GM10248 (cell line): Measurements from ENCODE around the gene ST7.
"Not testable (repeated sequence)": the region's sequence is repeated elsewhere in the genome, so short reads cannot be mapped to it uniquely, and the experiment has no call there.

Experiments used
- CTCF ChIA-PET: fragments of 300-600 bp; sonication (Branson Sonifier 250); formaldehyde crosslinking; extraction: SDS; loops from one replicate; lab custom pipeline; 2021; ENCODE audit warnings: antibody characterized with exemption; lab: Yijun Ruan, JAX
- POLR2A ChIA-PET: fragments of 350-650 bp; sonication (Branson Sonifier 250); formaldehyde crosslinking; extraction: SDS; loops from one replicate; lab custom pipeline; 2020; ENCODE audit warnings: antibody characterized with exemption; lab: Yijun Ruan, JAX
- DNase-seq: peaks from one replicate; pipeline ENCODE4 v3.0.0; 2012; ENCODE audit errors: extremely low spot score
- CTCF ChIP-seq: IDR thresholded peaks from 2 replicates; pipeline ENCODE4 v1.5.1; 2012; ENCODE audit warnings: mild to moderate bottlenecking, low read depth; ENCODE audit errors: extremely low read depth, missing control alignments, control extremely low read depth

The ST7 gene

GRCh38 chr7:116955340-116955739 is 2.0 kb downstream of the ST7 start:
- ChIA-PET CTCF (no interaction called here), POLR2A (no interaction called here)
- no peak for TF ChIP-seq CTCF
- no peak for DNase-seq

- no peak for TF ChIP-seq CTCF
- DNase-seq, result peak; percentile 64
- CTCF ChIA-PET, result interaction anchor here (1.0 to 2.7 kb wide), 10 partner anchors 10 to 172 kb away, joined by 3 to 14 read pairs (median 5); no protein-coding TSS in a partner anchor
- POLR2A ChIA-PET, result no interaction called here
Observed at GRCh38 chr7:116955801-116956476, 2.6 kb downstream of the ST7 start.

- POLR2A ChIA-PET, result no interaction called here
- TF ChIP-seq CTCF, result no peak
- DNase-seq, result no peak
- CTCF ChIA-PET, result interaction anchor here (0.9 to 2.7 kb wide), 11 partner anchors 9 to 172 kb away, joined by 3 to 14 read pairs (median 5); no protein-coding TSS in a partner anchor
Observed at GRCh38 chr7:116956477-116956804, 3.1 kb downstream of the ST7 start.

- DNase-seq, result no peak
- ChIA-PET POLR2A (no interaction called here), CTCF (interaction anchor here (1.5 to 2.7 kb wide), 4 partner anchors 10 to 63 kb away, joined by 3 to 14 read pairs (median 4); no protein-coding TSS in a partner anchor)
- no peak for TF ChIP-seq CTCF
Observed at GRCh38 chr7:116957874-116958273, 4.6 kb downstream of the ST7 start.

GRCh38 chr7:116961966-116962673 is 8.8 kb downstream of the ST7 start:
- DNase-seq, POLR2A ChIA-PET: not testable (repeated sequence)
- CTCF ChIA-PET, result interaction anchor here (0.8 to 1.0 kb wide), 2 partner anchors 9 to 165 kb away, joined by 4 read pairs; no protein-coding TSS in a partner anchor

- POLR2A ChIA-PET, result no interaction called here
- DNase-seq, result no peak
- no peak for TF ChIP-seq CTCF
- CTCF ChIA-PET, result no interaction called here
Observed at GRCh38 chr7:116963234-116963633, 9.9 kb downstream of the ST7 start.

- no peak for TF ChIP-seq CTCF
- no peak for DNase-seq
- CTCF ChIA-PET, result interaction anchor here (1.0 to 4.1 kb wide), 3 partner anchors 10 to 162 kb away, joined by 3 to 14 read pairs (median 13); no protein-coding TSS in a partner anchor
- POLR2A ChIA-PET, result no interaction called here
Observed at GRCh38 chr7:116966601-116967000, 13.3 kb downstream of the ST7 start.
